IPS DF 6.9 (cell line): ENCODE results near the gene CHST14.

ENCODE experiments used
- DNase-seq: peaks from one replicate; pipeline ENCODE4 v3.0.0-alpha.2; 2013; ENCODE audit warnings: low read depth, low spot score
- H3K27ac ChIP-seq: one replicate; pipeline ENCODE4 v1.5.1; 2013; ENCODE audit warnings: low read length, control low read depth
- H3K27me3 ChIP-seq: 2 replicates; pipeline ENCODE4 v1.6.1; 2013; ENCODE audit warnings: mild to moderate bottlenecking, low read length; ENCODE audit not compliant: control insufficient read depth, insufficient read depth
- H3K36me3 ChIP-seq: 2 replicates; pipeline ENCODE4 v1.6.1; 2013; ENCODE audit warnings: low read length; ENCODE audit not compliant: control insufficient read depth, insufficient read depth
- H3K4me1 ChIP-seq: 2 replicates; pipeline ENCODE4 v1.6.1; 2013; ENCODE audit warnings: low read length; ENCODE audit not compliant: control insufficient read depth, insufficient read depth
- H3K4me3 ChIP-seq: 2 replicates; pipeline ENCODE4 v1.5.1; 2013; ENCODE audit warnings: mild to moderate bottlenecking, low read length
- H3K9me3 ChIP-seq: 2 replicates; pipeline ENCODE4 v1.6.1; 2013; ENCODE audit warnings: low read length, inconsistent platforms; ENCODE audit not compliant: control insufficient read depth, insufficient read depth
- WGBS: extraction: QIAGEN DNeasy Blood & Tissue Kit; methylation state at CpG from one replicate; pipeline ENCODE4 v1.1.7; 2013; ENCODE audit warnings: mixed read lengths, missing lambda C conversion rate; ENCODE audit not compliant: insufficient read length, insufficient coverage; 5-methylcytosine and 5-hydroxymethylcytosine counted together

Gene CHST14

GRCh38 chr15:40511472-40512133 is 40.8 kb downstream of the CHST14 start:
- no peaks in the 10 kb centered on the region for H3K9me3 ChIP-seq
- DNase-seq: no peak
- no peaks in the 10 kb centered on the region for H3K36me3 ChIP-seq
- no peak overlapping the region for H3K27ac ChIP-seq
- WGBS: no CpG with 5 or more reads among the region's 61 CpGs
- H3K4me3 ChIP-seq: peak overlapping the region; percentile 41; the same call in 1 of the 2 replicates
- H3K27me3 ChIP-seq: peaks cover 5% of the 10 kb centered on the region; the same call in 1 of the 2 replicates
- peaks cover 3% of the 10 kb centered on the region; the same call in 1 of the 2 replicates for H3K4me1 ChIP-seq

GRCh38 chr15:40512440-40512839 is 41.7 kb downstream of the CHST14 start:
- no peak overlapping the region for H3K27ac ChIP-seq
- H3K36me3 ChIP-seq: no peaks in the 10 kb centered on the region
- no peak overlapping the region for H3K4me3 ChIP-seq
- H3K4me1 ChIP-seq: peaks cover 3% of the 10 kb centered on the region; the same call in 1 of the 2 replicates
- no peaks in the 10 kb centered on the region for H3K9me3 ChIP-seq
- no peak for DNase-seq
- WGBS: no CpG with 5 or more reads among the region's 2 CpGs
- H3K27me3 ChIP-seq: peaks cover 5% of the 10 kb centered on the region; the same call in 1 of the 2 replicates

- Histone ChIP-seq H3K27me3 (peaks cover 5% of the 10 kb centered on the region; the same call in 1 of the 2 replicates), H3K36me3 (no peaks in the 10 kb centered on the region), H3K27ac (no peak overlapping the region), H3K9me3 (no peaks in the 10 kb centered on the region), H3K4me3 (no peak overlapping the region), H3K4me1 (peaks cover 3% of the 10 kb centered on the region; the same call in 1 of the 2 replicates)
- no CpG with 5 or more reads among the region's 5 CpGs for WGBS
- no peak for DNase-seq
Observed at GRCh38 chr15:40513609-40514008, 42.8 kb downstream of the CHST14 start.

- no CpG with 5 or more reads among the region's 2 CpGs for WGBS
- Histone ChIP-seq H3K4me3 (no peak overlapping the region), H3K9me3 (no peaks in the 10 kb centered on the region), H3K36me3 (no peaks in the 10 kb centered on the region), H3K27ac (no peak overlapping the region), H3K4me1 (peaks cover 1% of the 10 kb centered on the region; the same call in 1 of the 2 replicates), H3K27me3 (peaks cover 3% of the 10 kb centered on the region; the same call in 1 of the 2 replicates)
- DNase-seq: no peak
Observed at GRCh38 chr15:40516322-40516721, 45.5 kb downstream of the CHST14 start.
